ENCODE data around the gene FASTKD3.

DNA sequence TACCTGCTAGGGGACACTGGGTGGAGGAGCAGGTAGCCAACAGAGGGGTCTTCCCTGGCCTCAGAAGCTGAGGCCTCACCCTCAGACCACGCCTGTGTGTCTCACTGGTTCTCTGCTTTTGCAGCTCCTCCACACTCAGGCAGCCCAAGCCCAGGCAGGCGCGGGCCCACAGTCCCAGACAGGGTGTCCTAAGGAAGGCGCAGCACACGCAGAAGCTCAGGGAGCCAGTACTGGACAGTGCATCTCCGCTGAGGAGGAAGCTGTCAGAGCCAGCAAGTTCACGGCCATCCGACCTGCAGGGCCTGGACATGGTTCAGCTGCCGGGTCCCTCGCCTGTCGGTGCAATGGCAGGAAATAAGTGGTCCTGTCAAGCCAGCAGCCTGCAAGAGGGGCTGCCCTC, 43.2 kb downstream of the FASTKD3 start:
- TF ChIP-seq, protein P1, sequence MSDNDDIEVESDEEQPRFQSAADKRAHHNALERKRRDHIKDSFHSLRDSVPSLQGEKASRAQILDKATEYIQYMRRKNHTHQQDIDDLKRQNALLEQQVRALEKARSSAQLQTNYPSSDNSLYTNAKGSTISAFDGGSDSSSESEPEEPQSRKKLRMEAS (IDR thresholded peaks at IDR 0.05; ENCODE audit: insufficient read depth, insufficient read length), result no peak
- no peak for TF ChIP-seq CTCF (IDR thresholded peaks at IDR 0.05; ENCODE audit: extremely low read depth in 1 of 2, insufficient read depth in 1 of 2, low read depth in 1 of 2, low read length in 2 of 2)
- TF ChIP-seq POLR2A (IDR thresholded peaks at IDR 0.05; ENCODE audit: low read depth, low read length), result no peak
- no peak for TF ChIP-seq GATA2 (IDR thresholded peaks at IDR 0.05; ENCODE audit: insufficient read depth, insufficient read length, low read depth, low read length)
- no peak for TF ChIP-seq JUN (IDR thresholded peaks at IDR 0.05; ENCODE audit: borderline replicate concordance, insufficient read depth, insufficient read length, low read depth)
- TF ChIP-seq EZH2 (IDR thresholded peaks at IDR 0.05; ENCODE audit: borderline replicate concordance, low read depth, low read length, severe bottlenecking), result no peak
- TF ChIP-seq MYC (IDR thresholded peaks at IDR 0.05; ENCODE audit: low read depth, low read length), result no peak
- no peak for TF ChIP-seq FOS (IDR thresholded peaks at IDR 0.05; ENCODE audit: borderline replicate concordance, insufficient read depth, low read length)
- no peak for TF ChIP-seq POLR2AphosphoS5 (IDR thresholded peaks at IDR 0.05; ENCODE audit: insufficient read depth, low read depth, low read length)
